ENCODE data around the gene PSAP. TPM values are rescaled to one million over a fixed set of nuclear protein-coding genes. Genes with fewer than 3 reads are reported as not detected.

PSAP gene
- total and polyA plus RNA-seq, 2 donors from 2014 or later: 1,082 to 1,249 TPM

- no peak overlapping the region for H3K9ac ChIP-seq (ENCODE audit: low read length in 3 of 3)
- no peaks in the 10 kb centered on the region for H3K9me3 ChIP-seq (ENCODE audit: control insufficient read depth in 2 of 3, insufficient read depth in 1 of 3, low read length in 3 of 3)
- peaks cover 0 to 11% (median 10%) of the 10 kb centered on the region in 3 donors for H3K4me1 ChIP-seq (ENCODE audit: control insufficient read depth in 2 of 3, insufficient read depth in 2 of 3, low read depth in 1 of 3, low read length in 3 of 3)
- TF ChIP-seq, protein P1, sequence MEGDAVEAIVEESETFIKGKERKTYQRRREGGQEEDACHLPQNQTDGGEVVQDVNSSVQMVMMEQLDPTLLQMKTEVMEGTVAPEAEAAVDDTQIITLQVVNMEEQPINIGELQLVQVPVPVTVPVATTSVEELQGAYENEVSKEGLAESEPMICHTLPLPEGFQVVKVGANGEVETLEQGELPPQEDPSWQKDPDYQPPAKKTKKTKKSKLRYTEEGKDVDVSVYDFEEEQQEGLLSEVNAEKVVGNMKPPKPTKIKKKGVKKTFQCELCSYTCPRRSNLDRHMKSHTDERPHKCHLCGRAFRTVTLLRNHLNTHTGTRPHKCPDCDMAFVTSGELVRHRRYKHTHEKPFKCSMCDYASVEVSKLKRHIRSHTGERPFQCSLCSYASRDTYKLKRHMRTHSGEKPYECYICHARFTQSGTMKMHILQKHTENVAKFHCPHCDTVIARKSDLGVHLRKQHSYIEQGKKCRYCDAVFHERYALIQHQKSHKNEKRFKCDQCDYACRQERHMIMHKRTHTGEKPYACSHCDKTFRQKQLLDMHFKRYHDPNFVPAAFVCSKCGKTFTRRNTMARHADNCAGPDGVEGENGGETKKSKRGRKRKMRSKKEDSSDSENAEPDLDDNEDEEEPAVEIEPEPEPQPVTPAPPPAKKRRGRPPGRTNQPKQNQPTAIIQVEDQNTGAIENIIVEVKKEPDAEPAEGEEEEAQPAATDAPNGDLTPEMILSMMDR (IDR thresholded peaks at IDR 0.05; ENCODE audit: borderline replicate concordance, extremely low read depth, insufficient read depth): no peak
- no peak overlapping the region for H3K27ac ChIP-seq (ENCODE audit: low read depth in 2 of 2, low read length in 2 of 2)
- DNase-seq: no peak
- no peak for FAIRE-seq
- no peaks in the 10 kb centered on the region for H3K27me3 ChIP-seq (ENCODE audit: control insufficient read depth, insufficient read depth, low read length)
- H3K4me3 ChIP-seq (ENCODE audit: low read length in 3 of 3): no peak overlapping the region
- intact Hi-C loops (cut with DNase I): no loop called here
- peaks cover 12 to 66% (median 46%) of the 10 kb centered on the region in 3 donors for H3K36me3 ChIP-seq (ENCODE audit: control insufficient read depth in 2 of 3, insufficient read depth in 3 of 3, low read length in 3 of 3)
Measured at GRCh38 chr10:71829171-71829570, 21.9 kb downstream of the PSAP start.

DNA sequence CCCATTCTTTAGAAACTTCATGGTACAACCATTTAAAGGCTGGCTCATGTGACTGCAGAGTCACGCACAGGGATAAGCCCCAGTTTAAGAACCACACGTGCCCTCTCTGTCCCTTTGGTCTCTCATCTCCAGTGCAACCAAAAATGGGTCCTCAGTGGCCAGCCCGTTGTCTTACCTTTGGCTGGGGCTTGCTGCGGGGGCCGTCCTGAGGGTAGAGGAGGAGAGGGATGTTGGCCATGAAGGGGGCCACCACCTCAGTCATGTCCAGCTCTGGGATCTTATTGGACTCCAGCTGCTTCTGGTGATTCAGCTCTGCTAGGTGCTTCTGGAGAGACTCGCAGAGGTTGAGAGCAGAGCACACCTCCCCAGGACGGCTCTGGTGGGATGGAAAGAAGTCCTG is 22.3 kb downstream of the PSAP start:
- intact Hi-C loops (cut with DNase I): no loop called here
- Histone ChIP-seq H3K27ac (ENCODE audit: low read depth in 2 of 2, low read length in 2 of 2) (no peak overlapping the region), H3K9me3 (ENCODE audit: control insufficient read depth in 2 of 3, insufficient read depth in 1 of 3, low read length in 3 of 3) (no peaks in the 10 kb centered on the region), H3K27me3 (ENCODE audit: control insufficient read depth, insufficient read depth, low read length) (no peaks in the 10 kb centered on the region), H3K9ac (ENCODE audit: low read length in 3 of 3) (no peak overlapping the region), H3K4me3 (ENCODE audit: low read length in 3 of 3) (no peak overlapping the region), H3K4me1 (ENCODE audit: control insufficient read depth in 2 of 3, insufficient read depth in 2 of 3, low read depth in 1 of 3, low read length in 3 of 3) (peaks cover 0 to 6% (median 6%) of the 10 kb centered on the region in 3 donors), H3K36me3 (ENCODE audit: control insufficient read depth in 2 of 3, insufficient read depth in 3 of 3, low read length in 3 of 3) (peaks cover 12 to 71% (median 51%) of the 10 kb centered on the region in 3 donors)
- no peak for DNase-seq
- no peak for FAIRE-seq
- TF ChIP-seq, protein P1 (IDR thresholded peaks at IDR 0.05; ENCODE audit: borderline replicate concordance, extremely low read depth, insufficient read depth): no peak

GRCh38 chr10:71827852-71828251 is 23.2 kb downstream of the PSAP start:
- no peak overlapping the region for H3K27ac ChIP-seq (ENCODE audit: low read depth in 2 of 2, low read length in 2 of 2)
- no peak overlapping the region for H3K9ac ChIP-seq (ENCODE audit: low read length in 3 of 3)
- H3K4me3 ChIP-seq (ENCODE audit: low read length in 3 of 3): no peak overlapping the region
- intact Hi-C loops (cut with DNase I): no loop called here
- H3K27me3 ChIP-seq (ENCODE audit: control insufficient read depth, insufficient read depth, low read length): no peaks in the 10 kb centered on the region
- no peak for DNase-seq
- TF ChIP-seq, protein P1 (IDR thresholded peaks at IDR 0.05; ENCODE audit: borderline replicate concordance, extremely low read depth, insufficient read depth): no peak
- no peaks in the 10 kb centered on the region for H3K9me3 ChIP-seq (ENCODE audit: control insufficient read depth in 2 of 3, insufficient read depth in 1 of 3, low read length in 3 of 3)
- FAIRE-seq: no peak
- peaks cover 12 to 78% (median 59%) of the 10 kb centered on the region in 3 donors for H3K36me3 ChIP-seq (ENCODE audit: control insufficient read depth in 2 of 3, insufficient read depth in 3 of 3, low read length in 3 of 3)
- H3K4me1 ChIP-seq (ENCODE audit: control insufficient read depth in 2 of 3, insufficient read depth in 2 of 3, low read depth in 1 of 3, low read length in 3 of 3): no peaks in the 10 kb centered on the region

GRCh38 chr10:71825217-71825616 is 25.8 kb downstream of the PSAP start:
- Histone ChIP-seq H3K36me3 (ENCODE audit: control insufficient read depth in 2 of 3, insufficient read depth in 3 of 3, low read length in 3 of 3) (peaks cover 11 to 81% (median 61%) of the 10 kb centered on the region in 3 donors), H3K27me3 (ENCODE audit: control insufficient read depth, insufficient read depth, low read length) (no peaks in the 10 kb centered on the region), H3K9me3 (ENCODE audit: control insufficient read depth in 2 of 3, insufficient read depth in 1 of 3, low read length in 3 of 3) (no peaks in the 10 kb centered on the region), H3K27ac (ENCODE audit: low read depth in 2 of 2, low read length in 2 of 2) (no peak overlapping the region), H3K4me1 (ENCODE audit: control insufficient read depth in 2 of 3, insufficient read depth in 2 of 3, low read depth in 1 of 3, low read length in 3 of 3) (no peaks in the 10 kb centered on the region), H3K9ac (ENCODE audit: low read length in 3 of 3) (no peak overlapping the region), H3K4me3 (ENCODE audit: low read length in 3 of 3) (no peak overlapping the region)
- FAIRE-seq: no peak
- no peak for DNase-seq
- intact Hi-C loops (cut with DNase I): no loop called here
- TF ChIP-seq, protein P1 (IDR thresholded peaks at IDR 0.05; ENCODE audit: borderline replicate concordance, extremely low read depth, insufficient read depth): no peak

Data from kidney (tissue), 14 donors.